SU-DHL-6 (cell line): Measurements from ENCODE around the gene PRR23B.

Experiments used
- H2AFZ ChIP-seq: fragments of 200-600 bp; sonication (generic); 2 replicates; pipeline ENCODE4 v1.6.1; 2014; ENCODE audit warnings: low read depth, mild to moderate bottlenecking, moderate library complexity, mixed read lengths, antibody characterized with exemption, low read length; ENCODE audit not compliant: severe bottlenecking
- H3F3A ChIP-seq: fragments of 200-600 bp; shearing (Covaris generic); 2 replicates; pipeline ENCODE4 v1.6.0; 2016; ENCODE audit warnings: antibody characterized with exemption, mild to moderate bottlenecking; ENCODE audit not compliant: insufficient read depth
- H3K27ac ChIP-seq: fragments of 200-600 bp; sonication (generic); 2 replicates; pipeline ENCODE4 v1.5.1; 2016; ENCODE audit warnings: low read depth, mild to moderate bottlenecking, low read length, moderate library complexity, mixed read lengths
- H3K27me3 ChIP-seq: fragments of 200-600 bp; sonication (generic), shearing (Covaris generic); 2 replicates; pipeline ENCODE4 v1.6.0; 2014; ENCODE audit warnings: mild to moderate bottlenecking, low read length
- H3K36me3 ChIP-seq: fragments of 200-600 bp; sonication (generic); 2 replicates; pipeline ENCODE4 v1.6.1; 2014; ENCODE audit warnings: mild to moderate bottlenecking, low read length, mixed read lengths
- H3K4me2 ChIP-seq: fragments of 300-600, 200-600 bp; shearing (Covaris generic), sonication (generic); 2 replicates; pipeline ENCODE4 v1.6.0; 2014; ENCODE audit warnings: low read length, low read depth, mild to moderate bottlenecking; ENCODE audit not compliant: poor library complexity, severe bottlenecking
- H3K4me3 ChIP-seq: fragments of 200-600 bp; sonication (generic); 2 replicates; pipeline ENCODE4 v1.5.1; 2014; ENCODE audit warnings: antibody characterized with exemption, low read length, mild to moderate bottlenecking, mixed read lengths; ENCODE audit not compliant: insufficient read depth, poor library complexity, severe bottlenecking
- H3K79me2 ChIP-seq: fragments of 200-600 bp; sonication (generic); 2 replicates; pipeline ENCODE4 v1.6.1; 2014; ENCODE audit warnings: mild to moderate bottlenecking, low read length, moderate library complexity; ENCODE audit not compliant: insufficient read depth
- H3K9ac ChIP-seq: fragments of 200-600 bp; sonication (generic); 2 replicates; pipeline ENCODE4 v1.7.0; 2014; ENCODE audit warnings: mild to moderate bottlenecking, low read length
- H3K9me2 ChIP-seq: fragments of 200-600 bp; sonication (generic); replicated peaks from 2 replicates; pipeline ENCODE4 v1.6.1; 2014; ENCODE audit warnings: low read length; ENCODE audit not compliant: insufficient read depth
- H3K9me3 ChIP-seq: fragments of 200-600 bp; sonication (generic); 2 replicates; pipeline ENCODE4 v1.6.1; 2014; ENCODE audit warnings: low read length, mixed read lengths; ENCODE audit not compliant: insufficient read depth
- H4K20me1 ChIP-seq: fragments of 200-600 bp; sonication (generic); 2 replicates; pipeline ENCODE4 v1.6.1; 2014; ENCODE audit warnings: low read depth, mild to moderate bottlenecking, antibody characterized with exemption, low read length, moderate library complexity, mixed read lengths
- CTCF ChIP-seq: fragments of 200-600 bp; sonication (generic); IDR thresholded peaks from one replicate; pipeline ENCODE4 v1.5.1; 2017; ENCODE audit warnings: antibody characterized with exemption, mild to moderate bottlenecking, low read length, moderate library complexity; ENCODE audit not compliant: insufficient read depth, poor library complexity, severe bottlenecking
- EZH2phosphoT487 ChIP-seq: fragments of 200-600 bp; sonication (generic), shearing (Covaris generic); conservative IDR thresholded peaks from 2 replicates; pipeline ENCODE4 v1.6.1; 2018; ENCODE audit warnings: mild to moderate bottlenecking, antibody characterized with exemption, low read length, moderate library complexity, mixed read lengths

Gene PRR23B

GRCh38 chr3:139016430-139017048, 4.2 kb downstream of the PRR23B start:
- no peak for TF ChIP-seq CTCF
- Histone ChIP-seq H2AFZ (no peak overlapping the region), H3K4me3 (no peak overlapping the region), H3F3A (no peaks in the 10 kb centered on the region), H3K9ac (no peak overlapping the region), H3K36me3 (no peaks in the 10 kb centered on the region), H3K27me3 (no peaks in the 10 kb centered on the region), H3K27ac (no peak overlapping the region), H3K9me2 (no peaks in the 10 kb centered on the region), H3K9me3 (no peaks in the 10 kb centered on the region), H3K4me2 (no peak overlapping the region), H4K20me1 (no peaks in the 10 kb centered on the region), H3K79me2 (no peaks in the 10 kb centered on the region)

- no peaks in the 10 kb centered on the region for H3K36me3 ChIP-seq
- H3F3A ChIP-seq = no peaks in the 10 kb centered on the region
- no peaks in the 10 kb centered on the region for H3K27me3 ChIP-seq
- no peaks in the 10 kb centered on the region for H3K9me3 ChIP-seq
- TF ChIP-seq EZH2phosphoT487 (no peak), CTCF (no peak)
- no peaks in the 10 kb centered on the region for H3K9me2 ChIP-seq
- no peak within 1 kb of the TSS for H3K4me2 ChIP-seq
- no peak within 1 kb of the TSS for H3K4me3 ChIP-seq
- no peaks in the 10 kb centered on the region for H3K79me2 ChIP-seq
- H3K27ac ChIP-seq = no peak within 1 kb of the TSS
- no peak within 1 kb of the TSS for H3K9ac ChIP-seq
- no peak within 1 kb of the TSS for H2AFZ ChIP-seq
- no peaks in the 10 kb centered on the region for H4K20me1 ChIP-seq
Measured at GRCh38 chr3:139006051-139006716, 14.5 kb downstream of the PRR23B start, which contains the start of gene PRR23A. Gene PRR23A, minus strand, starts transcription at chr3:139006268. Its CDS starts 0 bp downstream, at chr3:139006268.

- no peak overlapping the region for H2AFZ ChIP-seq
- H3K9me2 ChIP-seq = no peaks in the 10 kb centered on the region
- H3K27ac ChIP-seq = no peak overlapping the region
- no peaks in the 10 kb centered on the region for H3K79me2 ChIP-seq
- no peak overlapping the region for H3K4me2 ChIP-seq
- no peaks in the 10 kb centered on the region for H3K9me3 ChIP-seq
- no peak overlapping the region for H3K4me3 ChIP-seq
- H3K36me3 ChIP-seq = no peaks in the 10 kb centered on the region
- H3K9ac ChIP-seq = no peak overlapping the region
- no peaks in the 10 kb centered on the region for H3F3A ChIP-seq
- TF ChIP-seq EZH2phosphoT487 = no peak
- no peak for TF ChIP-seq CTCF
- no peaks in the 10 kb centered on the region for H4K20me1 ChIP-seq
- H3K27me3 ChIP-seq = no peaks in the 10 kb centered on the region
Measured at GRCh38 chr3:139005356-139005993, 15.3 kb downstream of the PRR23B start.
